IMR-90 (cell line): ENCODE results near the gene DELE1. TPM values are rescaled to one million over a fixed set of nuclear protein-coding genes. Genes with fewer than 3 reads are reported as not detected.

Experiments
- ATAC-seq: fragments of 200-7000 bp; cut with Tn5 transposase; 2 replicates; pipeline ENCODE4 v1.9.1; 2020; ENCODE audit warnings: low read depth, mild to moderate bottlenecking, moderate library complexity
- BruUV-seq: library from RNA; stranded (reverse); fragments of 400-500 nt; replicated peaks from 2 replicates; lab custom pipeline; 2021; lab: Mats Ljungman, UMichigan
- CTCF ChIA-PET: fragments of 300-600 bp; formaldehyde crosslinking; extraction: SDS; loops from one replicate; lab custom pipeline; 2021; ENCODE audit warnings: antibody characterized with exemption; lab: Yijun Ruan, JAX
- POLR2A ChIA-PET: fragments of 300-600 bp; sonication (Branson Sonifier 250); formaldehyde crosslinking; loops from one replicate; lab custom pipeline; 2022; ENCODE audit warnings: antibody characterized with exemption; ENCODE audit not compliant: unreplicated experiment; lab: Charles Lee
- DNase-seq: peaks from one replicate; pipeline ENCODE4 v3.0.0; 2013
- H2AFZ ChIP-seq: replicated peaks from 2 replicates; pipeline ENCODE3; 2013; ENCODE audit warnings: low read length, mild to moderate bottlenecking; ENCODE audit not compliant: poor library complexity
- H2AK5ac ChIP-seq: 2 replicates; pipeline ENCODE4 v1.6.1; 2013; ENCODE audit warnings: low read depth, low read length, inconsistent platforms
- H2AK9ac ChIP-seq: replicated peaks from 2 replicates; pipeline ENCODE3; 2013; ENCODE audit warnings: mild to moderate bottlenecking, low read depth, low read length, moderate library complexity; ENCODE audit not compliant: poor library complexity
- H2BK120ac ChIP-seq: 2 replicates; pipeline ENCODE4 v1.6.1; 2013; ENCODE audit warnings: low read depth, low read length, inconsistent platforms
- H2BK15ac ChIP-seq: 3 replicates; pipeline ENCODE4 v1.6.1; 2013; ENCODE audit warnings: low read depth, low read length, inconsistent platforms
- H2BK20ac ChIP-seq: 2 replicates; pipeline ENCODE4 v1.6.1; 2013; ENCODE audit warnings: low read depth, mild to moderate bottlenecking, inconsistent platforms, low read length, moderate library complexity
- H2BK5ac ChIP-seq: 2 replicates; pipeline ENCODE4 v1.6.1; 2013; ENCODE audit warnings: mild to moderate bottlenecking, low read depth, low read length, inconsistent platforms; ENCODE audit not compliant: poor library complexity, severe bottlenecking
- H3K14ac ChIP-seq: replicated peaks from 2 replicates; pipeline ENCODE4 v1.6.1; 2013; ENCODE audit warnings: low read depth, low read length, inconsistent platforms
- H3K18ac ChIP-seq: 2 replicates; pipeline ENCODE4 v1.6.1; 2013; ENCODE audit warnings: low read depth, low read length, control low read depth
- H3K23ac ChIP-seq: 2 replicates; pipeline ENCODE4 v1.6.1; 2013; ENCODE audit warnings: low read depth, low read length, inconsistent platforms
- H3K27ac ChIP-seq: 2 replicates; pipeline ENCODE4 v1.5.1; 2013; ENCODE audit warnings: mild to moderate bottlenecking, control low read depth, low read length; ENCODE audit not compliant: insufficient read depth
- H3K27me3 ChIP-seq: 2 replicates; pipeline ENCODE4 v1.6.1; 2013; ENCODE audit warnings: low read length; ENCODE audit not compliant: control insufficient read depth, insufficient read depth
- H3K36me3 ChIP-seq: 2 replicates; pipeline ENCODE4 v1.6.1; 2013; ENCODE audit warnings: low read length, mixed read lengths; ENCODE audit not compliant: control insufficient read depth, insufficient read depth
- H3K4ac ChIP-seq: 2 replicates; pipeline ENCODE4 v1.6.1; 2013; ENCODE audit warnings: low read depth, low read length, inconsistent platforms
- H3K4me1 ChIP-seq: 2 replicates; pipeline ENCODE4 v1.6.1; 2013; ENCODE audit warnings: low read length, mixed read lengths; ENCODE audit not compliant: control insufficient read depth, insufficient read depth
- H3K4me2 ChIP-seq: 2 replicates; pipeline ENCODE4 v1.6.1; 2013; ENCODE audit warnings: low read depth, mild to moderate bottlenecking, control low read depth, low read length, moderate library complexity
- H3K4me3 ChIP-seq: 2 replicates; pipeline ENCODE4 v1.5.1; 2013; ENCODE audit warnings: low read depth, mild to moderate bottlenecking, control low read depth, low read length, moderate library complexity; ENCODE audit not compliant: insufficient read depth
- H3K56ac ChIP-seq: 2 replicates; pipeline ENCODE4 v1.6.1; 2013; ENCODE audit warnings: low read length, inconsistent platforms; ENCODE audit not compliant: insufficient read depth; ENCODE audit errors: extremely low read depth
- H3K79me1 ChIP-seq, 2 experiments: 2 replicates each; pipeline ENCODE4 v1.6.1; 2013; ENCODE audit warnings: low read length in 2 of 2, inconsistent platforms in 1 of 2, low read depth in 1 of 2
- H3K9ac ChIP-seq: 2 replicates; pipeline ENCODE4 v1.6.1; 2013; ENCODE audit warnings: low read depth, low read length, control low read depth
- H3K9me1 ChIP-seq: 2 replicates; pipeline ENCODE4 v1.6.1; 2013; ENCODE audit warnings: low read length, inconsistent platforms; ENCODE audit not compliant: insufficient read depth
- H3K9me3 ChIP-seq: 2 replicates; pipeline ENCODE4 v1.6.1; 2013; ENCODE audit warnings: low read length; ENCODE audit not compliant: control insufficient read depth, insufficient read depth
- H4K20me1 ChIP-seq: 2 replicates; pipeline ENCODE4 v1.6.1; 2013; ENCODE audit warnings: low read length, inconsistent platforms; ENCODE audit not compliant: insufficient read depth
- H4K5ac ChIP-seq: 2 replicates; pipeline ENCODE4 v1.6.1; 2013; ENCODE audit warnings: mild to moderate bottlenecking, low read depth, low read length, control low read depth
- H4K8ac ChIP-seq, 2 experiments: 2 replicates each; pipeline ENCODE4 v1.6.1; 2013; ENCODE audit warnings: low read depth in 2 of 2, low read length in 2 of 2, control low read depth in 1 of 2, inconsistent platforms in 1 of 2
- H4K91ac ChIP-seq: 2 replicates; pipeline ENCODE4 v1.6.1; 2013; ENCODE audit warnings: low read depth, low read length, inconsistent platforms; ENCODE audit not compliant: insufficient read depth
- BHLHE40 ChIP-seq: fragments of 150-350 bp; IDR thresholded peaks from 2 replicates; pipeline ENCODE4 v1.6.1; 2016; ENCODE audit warnings: mild to moderate bottlenecking, low read depth, low read length
- CEBPB ChIP-seq: IDR thresholded peaks from 2 replicates; pipeline ENCODE4 v1.6.1; 2012; ENCODE audit warnings: low read depth, low read length, improper control_type of control experiment
- CHD1 ChIP-seq: IDR thresholded peaks from 2 replicates; pipeline ENCODE4 v1.6.1; 2012; ENCODE audit warnings: low read depth, low read length, improper control_type of control experiment
- CTCF ChIP-seq: conservative IDR thresholded peaks from 2 replicates; pipeline ENCODE4 v1.5.1; 2012; ENCODE audit warnings: mild to moderate bottlenecking, low read depth, low read length, improper control_type of control experiment
- FOS ChIP-seq: fragments of 150-350 bp; IDR thresholded peaks from 2 replicates; pipeline ENCODE4 v1.6.1; 2016; ENCODE audit warnings: low read depth, low read length
- MAFK ChIP-seq: IDR thresholded peaks from 2 replicates; pipeline ENCODE4 v1.6.1; 2012; ENCODE audit warnings: low read depth, low read length, improper control_type of control experiment
- MAZ ChIP-seq: IDR thresholded peaks from 2 replicates; pipeline ENCODE4 v1.6.1; 2012; ENCODE audit warnings: low read depth, mild to moderate bottlenecking, low read length, improper control_type of control experiment, moderate library complexity, borderline replicate concordance
- MXI1 ChIP-seq: IDR thresholded peaks from 2 replicates; pipeline ENCODE4 v1.6.1; 2012; ENCODE audit warnings: low read depth, mild to moderate bottlenecking, low read length, moderate library complexity, borderline replicate concordance
- NFE2L2 ChIP-seq: fragments of 150-350 bp; IDR thresholded peaks from 2 replicates; pipeline ENCODE4 v1.6.1; 2016; ENCODE audit warnings: low read depth, mild to moderate bottlenecking, low read length
- POLR2A ChIP-seq: IDR thresholded peaks from 2 replicates; pipeline ENCODE4 v1.6.1; 2012; ENCODE audit warnings: mild to moderate bottlenecking, low read depth, low read length
- RAD21 ChIP-seq: IDR thresholded peaks from 2 replicates; pipeline ENCODE4 v1.6.1; 2012; ENCODE audit warnings: low read length, improper control_type of control experiment
- RCOR1 ChIP-seq: IDR thresholded peaks from 2 replicates; pipeline ENCODE4 v1.6.1; 2012; ENCODE audit warnings: mild to moderate bottlenecking, low read length, improper control_type of control experiment; ENCODE audit not compliant: insufficient replicate concordance
- RFX5 ChIP-seq: IDR thresholded peaks from 2 replicates; pipeline ENCODE4 v1.8.0; 2012; ENCODE audit warnings: low read depth, mild to moderate bottlenecking, low read length, moderate library complexity
- SMC3 ChIP-seq: fragments of 150-350 bp; IDR thresholded peaks from 2 replicates; pipeline ENCODE4 v1.6.1; 2016; ENCODE audit warnings: low read depth, mild to moderate bottlenecking, antibody characterized with exemption, low read length, moderate library complexity
- USF2 ChIP-seq: fragments of 150-350 bp; IDR thresholded peaks from 2 replicates; pipeline ENCODE4 v1.6.1; 2017; ENCODE audit warnings: mild to moderate bottlenecking, antibody characterized with exemption, low read length, low read depth
- WGBS, 2 experiments: methylation state at CpG; one replicate each; pipeline versions ENCODE4 v1.1.5 to v1.1.7; 2013; ENCODE audit warnings: missing lambda C conversion rate in 2 of 2; ENCODE audit not compliant: insufficient read length in 1 of 2; ENCODE audit errors: extremely low coverage in 2 of 2; 5-methylcytosine and 5-hydroxymethylcytosine counted together
- dilution Hi-C: fragments of 300-500 bp; cut with HindIII; formaldehyde crosslinking; loops from one replicate; pipeline ENCODE4 v1.14.3; 2018; ENCODE audit warnings: low sequenced_read_pairs; ENCODE audit not compliant: unreplicated experiment
- in situ Hi-C: fragments of 300-500 bp; cut with MboI; formaldehyde crosslinking; loops from 3 replicates; pipeline ENCODE4 v1.14.3; 2019; ENCODE audit warnings: low sequenced_read_pairs, inconsistent platforms, mixed read lengths
- intact Hi-C: fragments of 100-400 bp; cut with micrococcal nuclease; formaldehyde crosslinking; loops from 2 replicates; pipeline ENCODE4 v1.10.0; 2022
- polyA plus RNA-seq, 3 experiments: library from polyadenylated mRNA; depleted of rRNA; stranded (reverse); fragments of >200 nt; gene quantifications; 2 replicates each; pipeline ENCODE4 v1.2.3, GENCODE V29; 2012; ENCODE audit warnings: low replicate concordance in 1 of 3
- total RNA-seq: library from RNA; depleted of rRNA; stranded (reverse); fragments of >200 nt; gene quantifications from 2 replicates; pipeline ENCODE4 v1.2.3, GENCODE V29; 2012
- TF ChIP-seq, protein P1 (sequence below): fragments of 150-350 bp; IDR thresholded peaks from 2 replicates; pipeline ENCODE4 v1.6.1; 2016; ENCODE audit warnings: low read depth, mild to moderate bottlenecking, low read length, moderate library complexity, borderline replicate concordance

The DELE1 gene
- total and polyA plus RNA-seq, 2 of the 4 experiments (the other 2 are of a cell fraction) = 28.0 to 66.1 TPM

GRCh38 chr5:141882594-141883183 is 41.0 kb upstream of the DELE1 start:
- POLR2A ChIA-PET = no interaction called here
- no peak overlapping the region for H4K8ac ChIP-seq
- no peaks in the 10 kb centered on the region for H3K36me3 ChIP-seq
- H3K9ac ChIP-seq = no peak overlapping the region
- no peak overlapping the region for H2BK120ac ChIP-seq
- H4K5ac ChIP-seq = no peak overlapping the region
- peaks cover 4% of the 10 kb centered on the region; the same call in 1 of the 2 replicates for H3K4me1 ChIP-seq
- no peak overlapping the region for H3K4me3 ChIP-seq
- no peaks in the 10 kb centered on the region; the same call in 1 of the 2 replicates for H4K20me1 ChIP-seq
- intact Hi-C loops (no loop called here), dilution Hi-C loops (no loop called here), in situ Hi-C loops (loop anchor here (5.0 kb wide), 1 partner anchor 185 kb away; no protein-coding TSS in a partner anchor)
- H3K27ac ChIP-seq = no peak overlapping the region
- H2BK5ac ChIP-seq = no peak overlapping the region
- no peak for DNase-seq
- no peak overlapping the region for H3K23ac ChIP-seq
- H3K14ac ChIP-seq = no peak overlapping the region
- peaks cover 58% of the 10 kb centered on the region for H3K27me3 ChIP-seq
- no peak overlapping the region for H2AK9ac ChIP-seq
- no peak overlapping the region for H2AFZ ChIP-seq
- no peaks in the 10 kb centered on the region for H3K9me3 ChIP-seq
- no peak for TF ChIP-seq RFX5
- TF ChIP-seq MAZ = no peak
- TF ChIP-seq MXI1 = no peak
- no peak for TF ChIP-seq USF2
- TF ChIP-seq RAD21 = no peak
- TF ChIP-seq CHD1 = no peak
- TF ChIP-seq BHLHE40 = no peak
- no peak for TF ChIP-seq CEBPB
- TF ChIP-seq FOS = no peak
- no peak for TF ChIP-seq MAFK
- TF ChIP-seq, protein P1, sequence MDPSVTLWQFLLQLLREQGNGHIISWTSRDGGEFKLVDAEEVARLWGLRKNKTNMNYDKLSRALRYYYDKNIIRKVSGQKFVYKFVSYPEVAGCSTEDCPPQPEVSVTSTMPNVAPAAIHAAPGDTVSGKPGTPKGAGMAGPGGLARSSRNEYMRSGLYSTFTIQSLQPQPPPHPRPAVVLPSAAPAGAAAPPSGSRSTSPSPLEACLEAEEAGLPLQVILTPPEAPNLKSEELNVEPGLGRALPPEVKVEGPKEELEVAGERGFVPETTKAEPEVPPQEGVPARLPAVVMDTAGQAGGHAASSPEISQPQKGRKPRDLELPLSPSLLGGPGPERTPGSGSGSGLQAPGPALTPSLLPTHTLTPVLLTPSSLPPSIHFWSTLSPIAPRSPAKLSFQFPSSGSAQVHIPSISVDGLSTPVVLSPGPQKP = no peak
- no peak for TF ChIP-seq POLR2A
- TF ChIP-seq CTCF = no peak
- TF ChIP-seq NFE2L2 = no peak
- no peak for TF ChIP-seq RCOR1
- TF ChIP-seq SMC3 = no peak
- H3K4me2 ChIP-seq = no peak overlapping the region
- WGBS, 2 experiments = 0% methylated on average over 1 of the region's 13 CpGs; no CpG with 5 or more reads in 1 of the 2 experiments
- CTCF ChIA-PET = no interaction called here
- no peak overlapping the region for H3K56ac ChIP-seq
- no peak overlapping the region for H3K4ac ChIP-seq
- BruUV-seq = no TSS peak
- no peak for ATAC-seq
- H2AK5ac ChIP-seq = no peak overlapping the region
- H4K91ac ChIP-seq = no peak overlapping the region
- no peaks in the 10 kb centered on the region for H3K9me1 ChIP-seq
- H2BK15ac ChIP-seq = no peak overlapping the region
- H2BK20ac ChIP-seq = no peak overlapping the region
- H3K79me1 ChIP-seq = no peaks in the 10 kb centered on the region
- H3K18ac ChIP-seq = no peak overlapping the region
